ENCODE measurements around the gene C1orf210.

GRCh38 chr1:43285269-43285990 lies at the start of gene C1orf210:
- TF ChIP-seq ZNF274 (IDR thresholded peaks at IDR 0.05; ENCODE audit: low read depth, low read length) (no peak), YY1 (IDR thresholded peaks at IDR 0.05; ENCODE audit: insufficient read depth, insufficient read length) (no peak)

Data from NT2/D1 (cell line).